Fibroblast of lung (primary cell): ENCODE data around the gene KIAA1614.

Experiments
- EZH2 ChIP-seq: IDR thresholded peaks from 2 replicates; pipeline ENCODE4 v1.5.1; 2012; ENCODE audit warnings: low read length, control low read depth, mild to moderate bottlenecking; ENCODE audit errors: missing control alignments
- TF ChIP-seq, protein P1 (sequence below), 2 donors: IDR thresholded peaks in 1 of 2; conservative IDR thresholded peaks in 1 of 2; 1 replicate in 1 of 2; 2 replicates in 1 of 2; pipeline ENCODE4 v1.5.1; 2011 to 2012; ENCODE audit warnings: low read length in 2 of 2, control low read depth in 1 of 2, inconsistent platforms in 1 of 2, low read depth in 1 of 2, mild to moderate bottlenecking in 1 of 2

- TF ChIP-seq, protein P1, sequence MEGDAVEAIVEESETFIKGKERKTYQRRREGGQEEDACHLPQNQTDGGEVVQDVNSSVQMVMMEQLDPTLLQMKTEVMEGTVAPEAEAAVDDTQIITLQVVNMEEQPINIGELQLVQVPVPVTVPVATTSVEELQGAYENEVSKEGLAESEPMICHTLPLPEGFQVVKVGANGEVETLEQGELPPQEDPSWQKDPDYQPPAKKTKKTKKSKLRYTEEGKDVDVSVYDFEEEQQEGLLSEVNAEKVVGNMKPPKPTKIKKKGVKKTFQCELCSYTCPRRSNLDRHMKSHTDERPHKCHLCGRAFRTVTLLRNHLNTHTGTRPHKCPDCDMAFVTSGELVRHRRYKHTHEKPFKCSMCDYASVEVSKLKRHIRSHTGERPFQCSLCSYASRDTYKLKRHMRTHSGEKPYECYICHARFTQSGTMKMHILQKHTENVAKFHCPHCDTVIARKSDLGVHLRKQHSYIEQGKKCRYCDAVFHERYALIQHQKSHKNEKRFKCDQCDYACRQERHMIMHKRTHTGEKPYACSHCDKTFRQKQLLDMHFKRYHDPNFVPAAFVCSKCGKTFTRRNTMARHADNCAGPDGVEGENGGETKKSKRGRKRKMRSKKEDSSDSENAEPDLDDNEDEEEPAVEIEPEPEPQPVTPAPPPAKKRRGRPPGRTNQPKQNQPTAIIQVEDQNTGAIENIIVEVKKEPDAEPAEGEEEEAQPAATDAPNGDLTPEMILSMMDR (conservative IDR thresholded peaks at IDR 0.05 in 1 of 2, IDR thresholded peaks at IDR 0.05 in 1 of 2; ENCODE audit: low read depth in 1 of 2, low read length in 2 of 2): no peak
- no peak for TF ChIP-seq EZH2
Observed at GRCh38 chr1:180964595-180964994, 51.9 kb downstream of the KIAA1614 start.
